IMR-90 (cell line): Measurements from ENCODE around the gene TBC1D22A. TPM values are rescaled to one million over a fixed set of nuclear protein-coding genes. Genes with fewer than 3 reads are reported as not detected.

Source experiments
- ATAC-seq: fragments of 200-7000 bp; cut with Tn5 transposase; 2 replicates; pipeline ENCODE4 v1.9.1; 2020; ENCODE audit warnings: low read depth, mild to moderate bottlenecking, moderate library complexity
- BruUV-seq: library from RNA; stranded (reverse); fragments of 400-500 nt; replicated peaks from 2 replicates; lab custom pipeline; 2021; lab: Mats Ljungman, UMichigan
- CTCF ChIA-PET: fragments of 300-600 bp; formaldehyde crosslinking; extraction: SDS; loops from one replicate; lab custom pipeline; 2021; ENCODE audit warnings: antibody characterized with exemption; lab: Yijun Ruan, JAX
- POLR2A ChIA-PET: fragments of 300-600 bp; sonication (Branson Sonifier 250); formaldehyde crosslinking; loops from one replicate; lab custom pipeline; 2022; ENCODE audit warnings: antibody characterized with exemption; ENCODE audit not compliant: unreplicated experiment; lab: Charles Lee
- DNase-seq: peaks from one replicate; pipeline ENCODE4 v3.0.0; 2013
- H2AFZ ChIP-seq: replicated peaks from 2 replicates; pipeline ENCODE3; 2013; ENCODE audit warnings: low read length, mild to moderate bottlenecking; ENCODE audit not compliant: poor library complexity
- H2AK5ac ChIP-seq: 2 replicates; pipeline ENCODE4 v1.6.1; 2013; ENCODE audit warnings: low read depth, low read length, inconsistent platforms
- H2AK9ac ChIP-seq: replicated peaks from 2 replicates; pipeline ENCODE3; 2013; ENCODE audit warnings: mild to moderate bottlenecking, low read depth, low read length, moderate library complexity; ENCODE audit not compliant: poor library complexity
- H2BK120ac ChIP-seq: 2 replicates; pipeline ENCODE4 v1.6.1; 2013; ENCODE audit warnings: low read depth, low read length, inconsistent platforms
- H2BK15ac ChIP-seq: 3 replicates; pipeline ENCODE4 v1.6.1; 2013; ENCODE audit warnings: low read depth, low read length, inconsistent platforms
- H2BK20ac ChIP-seq: 2 replicates; pipeline ENCODE4 v1.6.1; 2013; ENCODE audit warnings: low read depth, mild to moderate bottlenecking, inconsistent platforms, low read length, moderate library complexity
- H2BK5ac ChIP-seq: 2 replicates; pipeline ENCODE4 v1.6.1; 2013; ENCODE audit warnings: mild to moderate bottlenecking, low read depth, low read length, inconsistent platforms; ENCODE audit not compliant: poor library complexity, severe bottlenecking
- H3K14ac ChIP-seq: replicated peaks from 2 replicates; pipeline ENCODE4 v1.6.1; 2013; ENCODE audit warnings: low read depth, low read length, inconsistent platforms
- H3K18ac ChIP-seq: 2 replicates; pipeline ENCODE4 v1.6.1; 2013; ENCODE audit warnings: low read depth, low read length, control low read depth
- H3K23ac ChIP-seq: 2 replicates; pipeline ENCODE4 v1.6.1; 2013; ENCODE audit warnings: low read depth, low read length, inconsistent platforms
- H3K27ac ChIP-seq: 2 replicates; pipeline ENCODE4 v1.5.1; 2013; ENCODE audit warnings: mild to moderate bottlenecking, control low read depth, low read length; ENCODE audit not compliant: insufficient read depth
- H3K27me3 ChIP-seq: 2 replicates; pipeline ENCODE4 v1.6.1; 2013; ENCODE audit warnings: low read length; ENCODE audit not compliant: control insufficient read depth, insufficient read depth
- H3K36me3 ChIP-seq: 2 replicates; pipeline ENCODE4 v1.6.1; 2013; ENCODE audit warnings: low read length, mixed read lengths; ENCODE audit not compliant: control insufficient read depth, insufficient read depth
- H3K4ac ChIP-seq: 2 replicates; pipeline ENCODE4 v1.6.1; 2013; ENCODE audit warnings: low read depth, low read length, inconsistent platforms
- H3K4me1 ChIP-seq: 2 replicates; pipeline ENCODE4 v1.6.1; 2013; ENCODE audit warnings: low read length, mixed read lengths; ENCODE audit not compliant: control insufficient read depth, insufficient read depth
- H3K4me2 ChIP-seq: 2 replicates; pipeline ENCODE4 v1.6.1; 2013; ENCODE audit warnings: low read depth, mild to moderate bottlenecking, control low read depth, low read length, moderate library complexity
- H3K4me3 ChIP-seq: 2 replicates; pipeline ENCODE4 v1.5.1; 2013; ENCODE audit warnings: low read depth, mild to moderate bottlenecking, control low read depth, low read length, moderate library complexity; ENCODE audit not compliant: insufficient read depth
- H3K56ac ChIP-seq: 2 replicates; pipeline ENCODE4 v1.6.1; 2013; ENCODE audit warnings: low read length, inconsistent platforms; ENCODE audit not compliant: insufficient read depth; ENCODE audit errors: extremely low read depth
- H3K79me1 ChIP-seq, 2 experiments: 2 replicates each; pipeline ENCODE4 v1.6.1; 2013; ENCODE audit warnings: low read length in 2 of 2, inconsistent platforms in 1 of 2, low read depth in 1 of 2
- H3K9ac ChIP-seq: 2 replicates; pipeline ENCODE4 v1.6.1; 2013; ENCODE audit warnings: low read depth, low read length, control low read depth
- H3K9me1 ChIP-seq: 2 replicates; pipeline ENCODE4 v1.6.1; 2013; ENCODE audit warnings: low read length, inconsistent platforms; ENCODE audit not compliant: insufficient read depth
- H3K9me3 ChIP-seq: 2 replicates; pipeline ENCODE4 v1.6.1; 2013; ENCODE audit warnings: low read length; ENCODE audit not compliant: control insufficient read depth, insufficient read depth
- H4K20me1 ChIP-seq: 2 replicates; pipeline ENCODE4 v1.6.1; 2013; ENCODE audit warnings: low read length, inconsistent platforms; ENCODE audit not compliant: insufficient read depth
- H4K5ac ChIP-seq: 2 replicates; pipeline ENCODE4 v1.6.1; 2013; ENCODE audit warnings: mild to moderate bottlenecking, low read depth, low read length, control low read depth
- H4K8ac ChIP-seq, 2 experiments: 2 replicates each; pipeline ENCODE4 v1.6.1; 2013; ENCODE audit warnings: low read depth in 2 of 2, low read length in 2 of 2, control low read depth in 1 of 2, inconsistent platforms in 1 of 2
- H4K91ac ChIP-seq: 2 replicates; pipeline ENCODE4 v1.6.1; 2013; ENCODE audit warnings: low read depth, low read length, inconsistent platforms; ENCODE audit not compliant: insufficient read depth
- BHLHE40 ChIP-seq: fragments of 150-350 bp; IDR thresholded peaks from 2 replicates; pipeline ENCODE4 v1.6.1; 2016; ENCODE audit warnings: mild to moderate bottlenecking, low read depth, low read length
- CEBPB ChIP-seq: IDR thresholded peaks from 2 replicates; pipeline ENCODE4 v1.6.1; 2012; ENCODE audit warnings: low read depth, low read length, improper control_type of control experiment
- CHD1 ChIP-seq: IDR thresholded peaks from 2 replicates; pipeline ENCODE4 v1.6.1; 2012; ENCODE audit warnings: low read depth, low read length, improper control_type of control experiment
- CTCF ChIP-seq: conservative IDR thresholded peaks from 2 replicates; pipeline ENCODE4 v1.5.1; 2012; ENCODE audit warnings: mild to moderate bottlenecking, low read depth, low read length, improper control_type of control experiment
- ELK1 ChIP-seq: fragments of 150-350 bp; IDR thresholded peaks from 2 replicates; pipeline ENCODE4 v1.6.1; 2016; ENCODE audit warnings: low read depth, mild to moderate bottlenecking, low read length, moderate library complexity, borderline replicate concordance
- FOS ChIP-seq: fragments of 150-350 bp; IDR thresholded peaks from 2 replicates; pipeline ENCODE4 v1.6.1; 2016; ENCODE audit warnings: low read depth, low read length
- MAFK ChIP-seq: IDR thresholded peaks from 2 replicates; pipeline ENCODE4 v1.6.1; 2012; ENCODE audit warnings: low read depth, low read length, improper control_type of control experiment
- MAZ ChIP-seq: IDR thresholded peaks from 2 replicates; pipeline ENCODE4 v1.6.1; 2012; ENCODE audit warnings: low read depth, mild to moderate bottlenecking, low read length, improper control_type of control experiment, moderate library complexity, borderline replicate concordance
- MXI1 ChIP-seq: IDR thresholded peaks from 2 replicates; pipeline ENCODE4 v1.6.1; 2012; ENCODE audit warnings: low read depth, mild to moderate bottlenecking, low read length, moderate library complexity, borderline replicate concordance
- NFE2L2 ChIP-seq: fragments of 150-350 bp; IDR thresholded peaks from 2 replicates; pipeline ENCODE4 v1.6.1; 2016; ENCODE audit warnings: low read depth, mild to moderate bottlenecking, low read length
- POLR2A ChIP-seq: IDR thresholded peaks from 2 replicates; pipeline ENCODE4 v1.6.1; 2012; ENCODE audit warnings: mild to moderate bottlenecking, low read depth, low read length
- RCOR1 ChIP-seq: IDR thresholded peaks from 2 replicates; pipeline ENCODE4 v1.6.1; 2012; ENCODE audit warnings: mild to moderate bottlenecking, low read length, improper control_type of control experiment; ENCODE audit not compliant: insufficient replicate concordance
- RFX5 ChIP-seq: IDR thresholded peaks from 2 replicates; pipeline ENCODE4 v1.8.0; 2012; ENCODE audit warnings: low read depth, mild to moderate bottlenecking, low read length, moderate library complexity
- SMC3 ChIP-seq: fragments of 150-350 bp; IDR thresholded peaks from 2 replicates; pipeline ENCODE4 v1.6.1; 2016; ENCODE audit warnings: low read depth, mild to moderate bottlenecking, antibody characterized with exemption, low read length, moderate library complexity
- USF2 ChIP-seq: fragments of 150-350 bp; IDR thresholded peaks from 2 replicates; pipeline ENCODE4 v1.6.1; 2017; ENCODE audit warnings: mild to moderate bottlenecking, antibody characterized with exemption, low read length, low read depth
- WGBS, 2 experiments: methylation state at CpG; one replicate each; pipeline versions ENCODE4 v1.1.5 to v1.1.7; 2013; ENCODE audit warnings: missing lambda C conversion rate in 2 of 2; ENCODE audit not compliant: insufficient read length in 1 of 2; ENCODE audit errors: extremely low coverage in 2 of 2; 5-methylcytosine and 5-hydroxymethylcytosine counted together
- dilution Hi-C: fragments of 300-500 bp; cut with HindIII; formaldehyde crosslinking; loops from one replicate; pipeline ENCODE4 v1.14.3; 2018; ENCODE audit warnings: low sequenced_read_pairs; ENCODE audit not compliant: unreplicated experiment
- in situ Hi-C: fragments of 300-500 bp; cut with MboI; formaldehyde crosslinking; loops from 3 replicates; pipeline ENCODE4 v1.14.3; 2019; ENCODE audit warnings: low sequenced_read_pairs, inconsistent platforms, mixed read lengths
- intact Hi-C: fragments of 100-400 bp; cut with micrococcal nuclease; formaldehyde crosslinking; loops from 2 replicates; pipeline ENCODE4 v1.10.0; 2022
- polyA plus RNA-seq, 3 experiments: library from polyadenylated mRNA; depleted of rRNA; stranded (reverse); fragments of >200 nt; gene quantifications; 2 replicates each; pipeline ENCODE4 v1.2.3, GENCODE V29; 2012; ENCODE audit warnings: low replicate concordance in 1 of 3
- total RNA-seq: library from RNA; depleted of rRNA; stranded (reverse); fragments of >200 nt; gene quantifications from 2 replicates; pipeline ENCODE4 v1.2.3, GENCODE V29; 2012

The TBC1D22A gene
- total and polyA plus RNA-seq, 2 of the 4 experiments (the other 2 are of a cell fraction) = 9.0 to 16.7 TPM

- intact Hi-C loops = no loop called here
- dilution Hi-C loops = no loop called here
- H3K56ac ChIP-seq = no peak overlapping the region; the same call in 1 of the 2 replicates
- peaks cover 26% of the 10 kb centered on the region for H3K4me1 ChIP-seq
- H3K36me3 ChIP-seq = no peaks in the 10 kb centered on the region
- POLR2A ChIA-PET = no interaction called here
- peak overlapping the region; percentile 29 for H3K27ac ChIP-seq
- H3K79me1 ChIP-seq = peaks cover 44 to 78% of the 10 kb centered on the region in 2 experiments
- ATAC-seq (no peak), DNase-seq (no peak)
- H4K91ac ChIP-seq = peak overlapping the region; percentile 70
- H2AK5ac ChIP-seq = peak overlapping the region; percentile 77
- H2AK9ac ChIP-seq = no peak overlapping the region
- H3K9me1 ChIP-seq = peaks cover 35% of the 10 kb centered on the region
- peak overlapping the region in 1 of 2 experiments; percentile 51; a peak in 2 of 4 replicates for H4K8ac ChIP-seq
- 0 out of 2 replicates have a peak overlapping the region, but pooled peaks have one; percentile 1 for H4K5ac ChIP-seq
- CTCF ChIA-PET = interaction anchor here (1.0 to 1.2 kb wide), 2 partner anchors 12 to 30 kb away, joined by 3 to 5 read pairs; no protein-coding TSS in a partner anchor
- H2BK15ac ChIP-seq = 0 out of 3 replicates have a peak overlapping the region, but pooled peaks have one; percentile 25
- no peak overlapping the region for H3K4me3 ChIP-seq
- H4K20me1 ChIP-seq = peaks cover 30% of the 10 kb centered on the region; the same call in 1 of the 2 replicates
- H3K9me3 ChIP-seq = no peaks in the 10 kb centered on the region
- H2BK20ac ChIP-seq = peak overlapping the region; percentile 35; the same call in 1 of the 2 replicates
- peak overlapping the region; percentile 49 for H3K18ac ChIP-seq
- peak overlapping the region; percentile 29; the same call in 1 of the 2 replicates for H3K23ac ChIP-seq
- H3K14ac ChIP-seq = peak overlapping the region; percentile 74
- H3K4ac ChIP-seq = peak overlapping the region; percentile 64
- BruUV-seq = no TSS peak
- no CpG with 5 or more reads among the region's 9 CpGs for WGBS, 2 experiments
- H2BK120ac ChIP-seq = peak overlapping the region; percentile 0; the same call in 1 of the 2 replicates
- no peaks in the 10 kb centered on the region for H3K27me3 ChIP-seq
- H3K9ac ChIP-seq = no peak overlapping the region
- in situ Hi-C loops = no loop called here
- no peak overlapping the region for H2AFZ ChIP-seq
- H2BK5ac ChIP-seq = peak overlapping the region; percentile 18
- no peak overlapping the region for H3K4me2 ChIP-seq
- TF ChIP-seq BHLHE40 (no peak), USF2 (no peak), ELK1 (no peak), SMC3 (no peak), NFE2L2 (no peak), RCOR1 (no peak), POLR2A (no peak), CHD1 (no peak), RFX5 (no peak), MAFK (no peak), MXI1 (no peak), CTCF (no peak), FOS (no peak), MAZ (no peak), CEBPB (no peak)
Measured at GRCh38 chr22:46828323-46828900, 66.0 kb downstream of the TBC1D22A start.
